HL-60 (cell line): ENCODE data around the gene COA5.

ENCODE experiments used
- CTCF ChIP-seq: IDR thresholded peaks from one replicate; pipeline ENCODE4 v1.5.1; 2011; ENCODE audit warnings: low read length, control low read depth, inconsistent platforms; ENCODE audit not compliant: insufficient read depth
- GABPA ChIP-seq: IDR thresholded peaks from 2 replicates; pipeline ENCODE4 v1.6.1; 2012; ENCODE audit warnings: low read depth
- POLR2AphosphoS5 ChIP-seq: IDR thresholded peaks from 2 replicates; pipeline ENCODE4 v1.6.1; 2012; ENCODE audit warnings: low read depth
- SPI1 ChIP-seq: IDR thresholded peaks from 2 replicates; pipeline ENCODE4 v1.6.1; 2012; ENCODE audit warnings: low read depth, mild to moderate bottlenecking, borderline replicate concordance
- TF ChIP-seq, protein P1 (sequence below): IDR thresholded peaks from 2 replicates; pipeline ENCODE4 v1.6.1; 2012; ENCODE audit warnings: low read depth; ENCODE audit not compliant: insufficient replicate concordance

GRCh38 chr2:98647636-98648035 is 39.3 kb upstream of the COA5 start:
- no peak for TF ChIP-seq CTCF
- TF ChIP-seq, protein P1, sequence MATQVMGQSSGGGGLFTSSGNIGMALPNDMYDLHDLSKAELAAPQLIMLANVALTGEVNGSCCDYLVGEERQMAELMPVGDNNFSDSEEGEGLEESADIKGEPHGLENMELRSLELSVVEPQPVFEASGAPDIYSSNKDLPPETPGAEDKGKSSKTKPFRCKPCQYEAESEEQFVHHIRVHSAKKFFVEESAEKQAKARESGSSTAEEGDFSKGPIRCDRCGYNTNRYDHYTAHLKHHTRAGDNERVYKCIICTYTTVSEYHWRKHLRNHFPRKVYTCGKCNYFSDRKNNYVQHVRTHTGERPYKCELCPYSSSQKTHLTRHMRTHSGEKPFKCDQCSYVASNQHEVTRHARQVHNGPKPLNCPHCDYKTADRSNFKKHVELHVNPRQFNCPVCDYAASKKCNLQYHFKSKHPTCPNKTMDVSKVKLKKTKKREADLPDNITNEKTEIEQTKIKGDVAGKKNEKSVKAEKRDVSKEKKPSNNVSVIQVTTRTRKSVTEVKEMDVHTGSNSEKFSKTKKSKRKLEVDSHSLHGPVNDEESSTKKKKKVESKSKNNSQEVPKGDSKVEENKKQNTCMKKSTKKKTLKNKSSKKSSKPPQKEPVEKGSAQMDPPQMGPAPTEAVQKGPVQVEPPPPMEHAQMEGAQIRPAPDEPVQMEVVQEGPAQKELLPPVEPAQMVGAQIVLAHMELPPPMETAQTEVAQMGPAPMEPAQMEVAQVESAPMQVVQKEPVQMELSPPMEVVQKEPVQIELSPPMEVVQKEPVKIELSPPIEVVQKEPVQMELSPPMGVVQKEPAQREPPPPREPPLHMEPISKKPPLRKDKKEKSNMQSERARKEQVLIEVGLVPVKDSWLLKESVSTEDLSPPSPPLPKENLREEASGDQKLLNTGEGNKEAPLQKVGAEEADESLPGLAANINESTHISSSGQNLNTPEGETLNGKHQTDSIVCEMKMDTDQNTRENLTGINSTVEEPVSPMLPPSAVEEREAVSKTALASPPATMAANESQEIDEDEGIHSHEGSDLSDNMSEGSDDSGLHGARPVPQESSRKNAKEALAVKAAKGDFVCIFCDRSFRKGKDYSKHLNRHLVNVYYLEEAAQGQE, result no peak
- no peak for TF ChIP-seq POLR2AphosphoS5
- no peak for TF ChIP-seq GABPA
- no peak for TF ChIP-seq SPI1
